ENCODE measurements around the gene TIGD2. TPM values are rescaled to one million over a fixed set of nuclear protein-coding genes. Genes with fewer than 3 reads are reported as not detected.

The TIGD2 gene
- total and polyA plus RNA-seq, 9 of the 15 experiments (the other 6 are each of a cell fraction or from before 2014, with no cell fraction given) = 3.6 to 15.0 (median 9.8) TPM

DNA sequence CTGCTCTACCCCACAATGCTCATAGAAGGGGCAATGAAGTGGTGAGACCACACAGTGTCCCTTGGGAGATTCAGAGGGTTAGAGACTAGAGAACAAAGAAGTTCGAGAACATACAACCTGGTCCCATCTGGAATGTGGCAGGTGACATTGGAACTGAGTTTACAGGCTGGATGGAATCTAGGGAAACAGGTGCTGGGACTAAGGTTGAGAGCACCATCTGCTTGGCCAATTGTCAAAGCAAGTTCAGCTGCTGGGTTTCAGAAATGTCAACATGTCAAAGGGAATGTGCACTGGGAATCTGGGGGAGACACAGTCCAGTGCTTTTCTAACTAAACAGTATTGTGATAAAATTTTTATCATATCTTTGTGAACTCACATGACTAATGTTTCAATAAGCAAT, 38.4 kb upstream of the TIGD2 start (continued):
- TF ChIP-seq, protein P1, sequence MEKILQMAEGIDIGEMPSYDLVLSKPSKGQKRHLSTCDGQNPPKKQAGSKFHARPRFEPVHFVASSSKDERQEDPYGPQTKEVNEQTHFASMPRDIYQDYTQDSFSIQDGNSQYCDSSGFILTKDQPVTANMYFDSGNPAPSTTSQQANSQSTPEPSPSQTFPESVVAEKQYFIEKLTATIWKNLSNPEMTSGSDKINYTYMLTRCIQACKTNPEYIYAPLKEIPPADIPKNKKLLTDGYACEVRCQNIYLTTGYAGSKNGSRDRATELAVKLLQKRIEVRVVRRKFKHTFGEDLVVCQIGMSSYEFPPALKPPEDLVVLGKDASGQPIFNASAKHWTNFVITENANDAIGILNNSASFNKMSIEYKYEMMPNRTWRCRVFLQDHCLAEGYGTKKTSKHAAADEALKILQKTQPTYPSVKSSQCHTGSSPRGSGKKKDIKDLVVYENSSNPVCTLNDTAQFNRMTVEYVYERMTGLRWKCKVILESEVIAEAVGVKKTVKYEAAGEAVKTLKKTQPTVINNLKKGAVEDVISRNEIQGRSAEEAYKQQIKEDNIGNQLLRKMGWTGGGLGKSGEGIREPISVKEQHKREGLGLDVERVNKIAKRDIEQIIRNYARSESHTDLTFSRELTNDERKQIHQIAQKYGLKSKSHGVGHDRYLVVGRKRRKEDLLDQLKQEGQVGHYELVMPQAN (IDR thresholded peaks at IDR 0.05; ENCODE audit: borderline replicate concordance) = no peak
- TF ChIP-seq KHSRP (IDR thresholded peaks at IDR 0.05) (no peak), ZNF766 (CRISPR knock-in tag; conservative IDR thresholded peaks at IDR 0.05) (no peak), SREBF1 (IDR thresholded peaks at IDR 0.05; ENCODE audit: borderline replicate concordance, low read depth, low read length) (no peak), ZFP1 (CRISPR knock-in tag; IDR thresholded peaks at IDR 0.05) (no peak), ZNF311 (CRISPR knock-in tag; IDR thresholded peaks at IDR 0.05) (no peak), NR3C1 (CRISPR knock-in tag; IDR thresholded peaks at IDR 0.05) (no peak), EHMT2 (IDR thresholded peaks at IDR 0.05) (no peak), ZNF764 (CRISPR knock-in tag; IDR thresholded peaks at IDR 0.05; ENCODE audit: low read depth) (no peak)
- TF ChIP-seq, protein P2, sequence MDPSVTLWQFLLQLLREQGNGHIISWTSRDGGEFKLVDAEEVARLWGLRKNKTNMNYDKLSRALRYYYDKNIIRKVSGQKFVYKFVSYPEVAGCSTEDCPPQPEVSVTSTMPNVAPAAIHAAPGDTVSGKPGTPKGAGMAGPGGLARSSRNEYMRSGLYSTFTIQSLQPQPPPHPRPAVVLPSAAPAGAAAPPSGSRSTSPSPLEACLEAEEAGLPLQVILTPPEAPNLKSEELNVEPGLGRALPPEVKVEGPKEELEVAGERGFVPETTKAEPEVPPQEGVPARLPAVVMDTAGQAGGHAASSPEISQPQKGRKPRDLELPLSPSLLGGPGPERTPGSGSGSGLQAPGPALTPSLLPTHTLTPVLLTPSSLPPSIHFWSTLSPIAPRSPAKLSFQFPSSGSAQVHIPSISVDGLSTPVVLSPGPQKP (CRISPR knock-in tag; IDR thresholded peaks at IDR 0.05) = no peak
- TF ChIP-seq, protein P3, sequence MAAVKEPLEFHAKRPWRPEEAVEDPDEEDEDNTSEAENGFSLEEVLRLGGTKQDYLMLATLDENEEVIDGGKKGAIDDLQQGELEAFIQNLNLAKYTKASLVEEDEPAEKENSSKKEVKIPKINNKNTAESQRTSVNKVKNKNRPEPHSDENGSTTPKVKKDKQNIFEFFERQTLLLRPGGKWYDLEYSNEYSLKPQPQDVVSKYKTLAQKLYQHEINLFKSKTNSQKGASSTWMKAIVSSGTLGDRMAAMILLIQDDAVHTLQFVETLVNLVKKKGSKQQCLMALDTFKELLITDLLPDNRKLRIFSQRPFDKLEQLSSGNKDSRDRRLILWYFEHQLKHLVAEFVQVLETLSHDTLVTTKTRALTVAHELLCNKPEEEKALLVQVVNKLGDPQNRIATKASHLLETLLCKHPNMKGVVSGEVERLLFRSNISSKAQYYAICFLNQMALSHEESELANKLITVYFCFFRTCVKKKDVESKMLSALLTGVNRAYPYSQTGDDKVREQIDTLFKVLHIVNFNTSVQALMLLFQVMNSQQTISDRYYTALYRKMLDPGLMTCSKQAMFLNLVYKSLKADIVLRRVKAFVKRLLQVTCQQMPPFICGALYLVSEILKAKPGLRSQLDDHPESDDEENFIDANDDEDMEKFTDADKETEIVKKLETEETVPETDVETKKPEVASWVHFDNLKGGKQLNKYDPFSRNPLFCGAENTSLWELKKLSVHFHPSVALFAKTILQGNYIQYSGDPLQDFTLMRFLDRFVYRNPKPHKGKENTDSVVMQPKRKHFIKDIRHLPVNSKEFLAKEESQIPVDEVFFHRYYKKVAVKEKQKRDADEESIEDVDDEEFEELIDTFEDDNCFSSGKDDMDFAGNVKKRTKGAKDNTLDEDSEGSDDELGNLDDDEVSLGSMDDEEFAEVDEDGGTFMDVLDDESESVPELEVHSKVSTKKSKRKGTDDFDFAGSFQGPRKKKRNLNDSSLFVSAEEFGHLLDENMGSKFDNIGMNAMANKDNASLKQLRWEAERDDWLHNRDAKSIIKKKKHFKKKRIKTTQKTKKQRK (IDR thresholded peaks at IDR 0.05; ENCODE audit: borderline replicate concordance, low read depth, low read length) = no peak
